IPS-15b (cell line): Measurements from ENCODE around the gene STK11.

ENCODE experiments used
- H3K27me3 ChIP-seq: one replicate; pipeline ENCODE4 v1.6.1; 2013; ENCODE audit warnings: low read length; ENCODE audit not compliant: control insufficient read depth, insufficient read depth
- H3K36me3 ChIP-seq: one replicate; pipeline ENCODE4 v1.6.1; 2013; ENCODE audit warnings: low read length; ENCODE audit not compliant: control insufficient read depth, insufficient read depth
- H3K4me1 ChIP-seq: one replicate; pipeline ENCODE4 v1.6.1; 2013; ENCODE audit warnings: mild to moderate bottlenecking, low read length; ENCODE audit not compliant: control insufficient read depth, insufficient read depth
- H3K4me3 ChIP-seq: one replicate; pipeline ENCODE4 v1.5.1; 2013; ENCODE audit warnings: low read depth, low read length
- H3K9ac ChIP-seq: one replicate; pipeline ENCODE4 v1.6.1; 2013; ENCODE audit warnings: low read depth, mild to moderate bottlenecking, low read length
- H3K9me3 ChIP-seq: one replicate; pipeline ENCODE4 v1.6.1; 2013; ENCODE audit warnings: mild to moderate bottlenecking, low read length; ENCODE audit not compliant: control insufficient read depth, insufficient read depth

The STK11 gene

GRCh38 chr19:1275976-1276627 lies 70.5 kb downstream of the STK11 start:
- Histone ChIP-seq H3K36me3 (peaks cover 47% of the 10 kb centered on the region), H3K4me1 (peaks cover 8% of the 10 kb centered on the region)

GRCh38 chr19:1276628-1277022 lies 71.0 kb downstream of the STK11 start:
- Histone ChIP-seq H3K9me3 (no peaks in the 10 kb centered on the region), H3K4me3 (peak overlapping the region; percentile 81), H3K9ac (peak overlapping the region; percentile 79), H3K36me3 (peaks cover 41% of the 10 kb centered on the region), H3K27me3 (no peaks in the 10 kb centered on the region), H3K4me1 (peaks cover 8% of the 10 kb centered on the region)

More at GRCh38 chr19:1275976-1276627, 70.5 kb downstream of the STK11 start:
- peak overlapping the region; percentile 81 for H3K4me3 ChIP-seq
- H3K9me3 ChIP-seq = no peaks in the 10 kb centered on the region
- peak overlapping the region; percentile 79 for H3K9ac ChIP-seq
- no peaks in the 10 kb centered on the region for H3K27me3 ChIP-seq

GRCh38 chr19:1277061-1277460 lies 71.5 kb downstream of the STK11 start:
- Histone ChIP-seq H3K36me3 (peaks cover 37% of the 10 kb centered on the region), H3K27me3 (no peaks in the 10 kb centered on the region), H3K4me1 (peaks cover 8% of the 10 kb centered on the region), H3K9me3 (no peaks in the 10 kb centered on the region), H3K9ac (no peak overlapping the region), H3K4me3 (no peak overlapping the region)
